Left hindlimb (tissue), 1 donor: ENCODE results near the gene PRPF4.
A peak's percentile ranks its signal among the peaks of the same experiment; 100 is the strongest.

Source experiments
- DNase-seq: peaks from one replicate; pipeline ENCODE4 v3.0.0-alpha.2; 2018

PRPF4 gene

GRCh38 chr9:113315231-113315630, 39.8 kb downstream of the PRPF4 start:
- no peak for DNase-seq

- no peak for DNase-seq
These were observed 40.6 kb downstream of the PRPF4 start for GRCh38 chr9:113316030-113316429.

DNA sequence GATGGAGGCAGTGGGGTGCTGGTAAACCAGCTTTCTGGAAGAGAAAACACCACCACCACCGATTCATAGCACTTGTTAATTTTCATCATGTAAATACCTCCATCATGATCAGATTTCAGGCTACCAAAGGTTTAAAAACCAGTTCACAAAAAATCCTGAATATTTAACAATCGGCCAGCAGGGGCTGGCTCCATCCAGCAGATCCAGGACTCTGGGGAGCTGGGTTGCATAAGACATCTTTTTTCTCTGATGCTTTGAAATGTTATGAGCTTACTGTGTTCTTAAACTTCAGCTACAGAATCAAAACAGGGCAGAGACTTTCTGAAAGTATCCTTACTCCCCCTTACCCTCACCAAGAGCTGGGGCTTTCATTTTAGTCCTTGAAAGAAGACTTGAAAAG, 42.3 kb downstream of the PRPF4 start:
- no peak for DNase-seq

DNA sequence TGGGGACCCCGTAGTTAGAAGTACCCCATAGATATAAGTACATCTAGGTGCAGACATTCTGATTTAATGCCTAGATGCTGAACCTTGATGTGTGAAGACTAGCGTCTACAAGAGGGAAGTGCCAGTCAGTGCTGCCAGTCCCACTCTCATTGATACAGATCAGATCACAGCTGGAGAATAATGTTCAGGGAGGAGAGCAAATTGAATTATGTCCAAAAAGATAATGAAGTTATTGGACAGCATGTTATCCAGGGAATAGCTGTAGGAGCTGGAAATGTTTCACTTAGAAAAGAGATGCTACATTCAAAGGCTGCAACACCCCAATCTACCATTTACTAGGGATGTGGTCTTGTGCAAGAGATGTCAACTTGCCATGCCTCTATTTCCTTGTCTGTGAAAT, 43.6 kb downstream of the PRPF4 start:
- no peak for DNase-seq

DNA sequence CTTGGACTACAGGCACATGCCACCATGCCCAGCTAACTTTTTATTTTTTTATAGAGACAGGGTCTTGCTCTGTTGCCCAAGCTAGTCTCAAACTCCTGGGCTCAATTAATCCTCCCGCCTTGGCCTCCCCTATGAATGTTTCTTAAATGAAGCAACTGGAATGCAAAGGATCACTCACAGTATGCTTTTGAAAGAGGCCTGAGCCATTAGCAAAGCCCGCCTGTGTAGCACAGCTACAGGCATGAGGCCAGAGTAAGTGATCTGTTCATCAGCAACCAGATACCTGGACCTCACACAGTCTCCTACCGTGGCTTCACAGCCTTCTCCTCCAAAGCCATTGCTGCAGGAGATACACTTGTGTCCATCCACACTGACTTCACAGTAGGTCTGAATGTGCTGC, 44.6 kb downstream of the PRPF4 start:
- no peak for DNase-seq

DNA sequence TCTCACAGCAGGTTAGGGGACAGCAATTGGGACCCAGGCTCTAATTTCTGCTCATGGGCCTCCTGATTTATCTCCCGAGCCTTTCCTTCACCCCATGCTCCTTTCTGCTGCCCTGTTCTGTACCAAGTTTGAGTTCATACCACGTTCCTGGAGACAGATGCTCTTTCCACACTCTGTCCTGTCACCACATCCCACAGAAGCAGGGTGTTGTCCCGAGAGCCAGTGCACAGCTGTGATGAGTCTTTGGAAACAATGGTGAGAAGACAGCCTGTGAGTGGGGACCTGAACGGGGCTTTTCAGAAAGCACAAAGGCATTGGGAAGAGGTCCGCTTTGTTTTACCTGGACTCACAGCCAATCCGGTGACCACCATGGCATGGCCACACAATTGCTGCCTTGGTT, 47.2 kb downstream of the PRPF4 start:
- no peak for DNase-seq

DNA sequence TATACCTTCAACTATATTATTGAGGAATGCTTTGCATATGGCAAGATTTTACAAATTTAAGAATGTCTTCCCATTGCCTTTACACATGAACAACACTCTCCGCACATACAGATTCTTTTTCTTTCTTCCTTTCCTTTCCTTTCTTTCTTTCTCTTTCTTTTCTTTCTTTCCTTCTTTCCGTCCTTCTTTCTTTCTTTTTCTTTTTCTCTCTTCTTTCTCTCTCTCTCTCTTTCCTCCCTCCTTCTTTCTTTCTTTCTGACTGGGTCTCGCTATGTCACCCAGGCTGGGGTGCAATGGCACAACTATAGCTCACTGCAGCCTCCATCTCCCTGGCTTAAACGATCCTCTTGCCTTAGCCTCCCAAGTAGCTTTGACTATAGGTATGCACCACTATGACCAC, 50.8 kb downstream of the PRPF4 start:
- no peak for DNase-seq

DNA sequence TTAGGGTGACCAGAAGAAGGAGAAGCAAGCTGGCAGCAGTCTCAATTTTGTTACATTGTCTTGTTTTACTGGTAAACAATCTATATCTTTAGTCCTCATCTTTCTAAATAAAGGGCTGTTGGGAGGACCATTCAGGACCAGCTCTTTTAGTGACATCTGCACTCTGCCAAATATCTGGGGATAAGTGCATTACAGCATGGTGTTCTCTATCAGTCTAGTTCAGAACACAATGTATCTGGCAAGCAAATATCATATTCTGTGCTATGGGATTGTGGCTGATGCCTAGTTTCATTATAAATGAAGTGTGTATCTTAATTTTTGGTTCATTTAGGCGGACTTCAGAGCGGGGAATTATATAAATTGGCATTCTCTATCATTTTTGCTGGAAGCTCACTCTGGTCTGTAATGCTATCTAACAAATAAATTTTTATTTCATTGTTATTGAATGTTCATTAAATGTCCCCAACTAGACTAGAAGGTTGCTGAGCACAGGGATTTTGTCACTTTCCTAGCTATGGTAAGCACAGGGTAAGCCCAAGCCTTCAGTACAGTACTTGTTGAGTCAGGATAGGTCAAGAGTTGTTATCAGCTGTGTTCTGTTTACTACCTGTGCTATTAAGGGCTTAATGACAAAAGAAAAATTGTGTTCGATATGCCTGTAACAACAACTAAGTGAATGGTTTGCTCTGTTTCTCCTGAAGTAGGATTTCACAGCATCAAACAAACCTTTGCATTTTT, 52.8 kb downstream of the PRPF4 start:
- no peak for DNase-seq

DNA sequence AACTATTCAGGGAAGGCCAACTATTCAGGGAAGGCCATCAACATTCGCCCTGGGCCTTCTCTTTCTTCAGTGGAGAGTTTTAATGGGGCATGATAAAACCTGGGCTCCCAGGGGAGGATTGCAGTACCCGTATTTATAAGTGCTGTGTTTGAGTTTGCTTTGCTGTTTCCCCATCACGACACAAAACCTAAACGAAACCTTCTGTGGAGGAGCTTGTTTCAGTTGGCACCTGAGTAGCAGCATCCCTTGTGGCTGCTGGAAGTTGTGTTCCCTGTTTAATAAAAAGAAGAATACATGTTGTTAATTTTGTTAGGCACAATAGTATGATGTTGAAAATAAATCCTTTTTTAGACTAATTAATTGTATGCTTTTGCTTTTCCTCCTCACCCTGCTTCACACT, 56.3 kb downstream of the PRPF4 start:
- no peak for DNase-seq

- DNase-seq: no peak
These were observed 62.3 kb downstream of the PRPF4 start for GRCh38 chr9:113337714-113338113.

- peak; percentile 92 for DNase-seq
These were observed 64.7 kb downstream of the PRPF4 start, which contains the start of gene WDR31 for GRCh38 chr9:113340011-113340699. TSS of gene WDR31 (minus strand) at chr9:113340275. CDS start at chr9:113332022, 8,253 bp downstream.

GRCh38 chr9:113341712-113342410, 66.4 kb downstream of the PRPF4 start:
- no peak for DNase-seq
